NK-92 treated with Interleukin-12 subunit alpha and Interleukin-12 subunit beta, amount 100 ng/mL, for 24 hours (cell line): ENCODE measurements around the gene CDK17.
"Not testable (repeated sequence)": the region's sequence is repeated elsewhere in the genome, so short reads cannot be mapped to it uniquely, and the experiment has no call there.

Experiments used
- DNase-seq: peaks from one replicate; lab custom pipeline; 2025; lab: John Stamatoyannopoulos, UW

CDK17 gene

GRCh38 chr12:96399919-96400630, at the start of gene CDK17:
CDK17 (minus strand) TSS chr12:96400439; CDS start chr12:96334836, 65,603 bp downstream.
- DNase-seq, result peak; percentile 75

GRCh38 chr12:96448300-96448699, 48.1 kb upstream of the CDK17 start:
- DNase-seq, result no peak

GRCh38 chr12:96447256-96447655, 47.0 kb upstream of the CDK17 start:
- no peak for DNase-seq

GRCh38 chr12:96445691-96446583, 45.7 kb upstream of the CDK17 start:
- DNase-seq, result peak; percentile 14

GRCh38 chr12:96444399-96444798, 44.2 kb upstream of the CDK17 start:
- no peak for DNase-seq

GRCh38 chr12:96442906-96443305, 42.7 kb upstream of the CDK17 start:
- no peak for DNase-seq

GRCh38 chr12:96441816-96442215, 41.6 kb upstream of the CDK17 start:
- DNase-seq, result no peak

GRCh38 chr12:96438330-96438729, 38.1 kb upstream of the CDK17 start:
- no peak for DNase-seq

- DNase-seq, result no peak
Measured at GRCh38 chr12:96437171-96437445, 36.9 kb upstream of the CDK17 start.

GRCh38 chr12:96436366-96437170, 36.3 kb upstream of the CDK17 start:
- DNase-seq, result no peak

GRCh38 chr12:96434107-96434506, 33.9 kb upstream of the CDK17 start:
- DNase-seq, result no peak

- DNase-seq, result not testable (repeated sequence)
Measured at GRCh38 chr12:96432496-96433321, 32.5 kb upstream of the CDK17 start.

- DNase-seq, result no peak
Measured at GRCh38 chr12:96431067-96431466, 30.8 kb upstream of the CDK17 start.

- DNase-seq, result peak; percentile 20
Measured at GRCh38 chr12:96427269-96427729, 27.1 kb upstream of the CDK17 start.

GRCh38 chr12:96425951-96426350, 25.7 kb upstream of the CDK17 start:
- DNase-seq, result no peak

GRCh38 chr12:96425321-96425720, 25.1 kb upstream of the CDK17 start:
- no peak for DNase-seq

GRCh38 chr12:96424601-96425000, 24.4 kb upstream of the CDK17 start:
- no peak for DNase-seq

GRCh38 chr12:96422192-96422591, 22.0 kb upstream of the CDK17 start:
- DNase-seq, result no peak

- DNase-seq, result no peak
Measured at GRCh38 chr12:96421014-96421413, 20.8 kb upstream of the CDK17 start.

GRCh38 chr12:96420277-96420835, 20.1 kb upstream of the CDK17 start:
- no peak for DNase-seq

- no peak for DNase-seq
Measured at GRCh38 chr12:96419576-96420276, 19.5 kb upstream of the CDK17 start.
